GM12878 (cell line): Measurements from ENCODE around the gene FHL3. TPM values are rescaled to one million over a fixed set of nuclear protein-coding genes. Genes with fewer than 3 reads are reported as not detected.

Experiments
- ATAC-seq: fragments of 200-7000 bp; cut with Tn5 transposase; 3 replicates; pipeline ENCODE4 v1.9.1; 2020; ENCODE audit warnings: mild to moderate bottlenecking, moderate library complexity
- Bru-seq: library from RNA; stranded (reverse); fragments of 400-500 nt; gene quantifications from one replicate; lab custom pipeline; 2021; lab: Mats Ljungman, UMichigan
- BruChase-seq, 2 experiments: library from RNA; stranded (reverse); fragments of 400-500 nt; gene quantifications; one replicate each; lab custom pipeline; 2021; lab: Mats Ljungman, UMichigan
- BruUV-seq: library from RNA; stranded (reverse); fragments of 400-500 nt; replicated peaks from 2 replicates; lab custom pipeline; 2021; lab: Mats Ljungman, UMichigan
- CTCF ChIA-PET: fragments of 300-600 bp; sonication (Branson Sonifier 250); formaldehyde crosslinking; extraction: SDS; loops from one replicate; lab custom pipeline; 2021; ENCODE audit warnings: inconsistent platforms; lab: Yijun Ruan, JAX
- POLR2A ChIA-PET: fragments of 350-600 bp; formaldehyde crosslinking; extraction: SDS; loops from one replicate; lab custom pipeline; 2021; ENCODE audit warnings: inconsistent platforms; lab: Charles Lee
- RAD21 ChIA-PET: fragments of 300-600 bp; sonication (Branson Sonifier 250); formaldehyde crosslinking; loops from one replicate; lab custom pipeline; 2023; ENCODE audit warnings: antibody characterized with exemption; ENCODE audit not compliant: unreplicated experiment; lab: Charles Lee
- SMC1A ChIA-PET: fragments of 300-600 bp; sonication (Branson Sonifier 250); formaldehyde crosslinking; loops from one replicate; lab custom pipeline; 2023; ENCODE audit not compliant: unreplicated experiment, uncharacterized antibody; lab: Charles Lee
- DNase-seq: peaks from one replicate; pipeline ENCODE4 v3.0.0-alpha.2; 2011; ENCODE audit warnings: low read depth, low spot score
- FAIRE-seq: peaks from 3 replicates; lab custom pipeline; 2011; peaks lifted over from hg19 to GRCh38; lab: Jason Lieb, UNC
- H2AFZ ChIP-seq: 2 replicates; pipeline ENCODE4 v1.6.0; 2011; ENCODE audit warnings: low read depth, low read length, control low read depth; ENCODE audit not compliant: control insufficient read depth
- H3K27ac ChIP-seq: 2 replicates; pipeline ENCODE4 v1.5.1; 2011; ENCODE audit warnings: control low read depth; ENCODE audit not compliant: control insufficient read depth, insufficient read depth
- H3K27me3 ChIP-seq, 2 experiments: replicated peaks in 1 of 2; 2 replicates each; pipeline versions ENCODE4 v1.6.0 to v1.6.1; 2011; ENCODE audit warnings: low read length in 1 of 2; ENCODE audit not compliant: control insufficient read depth in 2 of 2, insufficient read depth in 2 of 2
- H3K36me3 ChIP-seq, 2 experiments: 2 replicates each; pipeline ENCODE4 v1.5.1; 2011; ENCODE audit warnings: low read length in 1 of 2; ENCODE audit not compliant: control insufficient read depth in 2 of 2, insufficient read depth in 2 of 2
- H3K4me1 ChIP-seq: 2 replicates; pipeline ENCODE4 v1.6.1; 2011; ENCODE audit warnings: mild to moderate bottlenecking, low read length, moderate library complexity, mixed read lengths; ENCODE audit not compliant: control insufficient read depth, insufficient read depth
- H3K4me2 ChIP-seq: 2 replicates; pipeline ENCODE4 v1.6.0; 2011; ENCODE audit warnings: control low read depth; ENCODE audit not compliant: control insufficient read depth, insufficient read depth
- H3K4me3 ChIP-seq: fragments of 200-600 bp; sonication (generic); 2 replicates; pipeline ENCODE4 v1.5.1; 2016
- H3K79me2 ChIP-seq: 2 replicates; pipeline ENCODE4 v1.6.0; 2011; ENCODE audit warnings: low read length; ENCODE audit not compliant: control insufficient read depth, insufficient read depth
- H3K9ac ChIP-seq: 2 replicates; pipeline ENCODE4 v1.8.0; 2011; ENCODE audit warnings: low read length, control low read depth, mixed read lengths; ENCODE audit not compliant: control insufficient read depth, insufficient read depth
- H3K9me3 ChIP-seq: replicated peaks from 3 replicates; pipeline ENCODE4 v1.5.1; 2011; ENCODE audit warnings: mild to moderate bottlenecking, low read length; ENCODE audit not compliant: control insufficient read depth, insufficient read depth
- H4K20me1 ChIP-seq: 2 replicates; pipeline ENCODE4 v1.6.0; 2011; ENCODE audit not compliant: control insufficient read depth, insufficient read depth
- BHLHE40 ChIP-seq, 2 experiments: fragments of 450-650 bp in 1 of 2; IDR thresholded peaks; 2 replicates each; pipeline ENCODE4 v1.6.1; 2011 to 2017; ENCODE audit warnings: low read depth in 2 of 2, borderline replicate concordance in 1 of 2, improper control_type of control experiment in 1 of 2, low read length in 1 of 2, mild to moderate bottlenecking in 1 of 2
- ELK1 ChIP-seq: IDR thresholded peaks from 2 replicates; pipeline ENCODE4 v1.6.1; 2012; ENCODE audit warnings: low read depth, low read length, improper control_type of control experiment
- GABPA ChIP-seq: IDR thresholded peaks from 2 replicates; pipeline ENCODE4 v1.6.1; 2014; ENCODE audit warnings: antibody characterized with exemption, low read depth, mild to moderate bottlenecking, inconsistent platforms
- HCFC1 ChIP-seq: fragments of 150-350 bp; IDR thresholded peaks from 2 replicates; pipeline ENCODE4 v1.6.1; 2014; ENCODE audit warnings: low read length
- HDGF ChIP-seq: fragments of 450-650 bp; IDR thresholded peaks from 2 replicates; pipeline ENCODE4 v1.6.1; 2016; ENCODE audit warnings: antibody characterized with exemption
- JUND ChIP-seq: IDR thresholded peaks from 2 replicates; pipeline ENCODE4 v1.6.1; 2012; ENCODE audit warnings: low read depth, mild to moderate bottlenecking, low read length, improper control_type of control experiment, moderate library complexity
- MEF2A ChIP-seq: IDR thresholded peaks from 2 replicates; pipeline ENCODE4 v1.6.1; 2011; ENCODE audit warnings: low read depth, mild to moderate bottlenecking, low read length, moderate library complexity; ENCODE audit not compliant: insufficient read depth
- NKRF ChIP-seq: fragments of 450-650 bp; conservative IDR thresholded peaks from 2 replicates; pipeline ENCODE4 v1.6.1; 2017; ENCODE audit warnings: mild to moderate bottlenecking, moderate library complexity
- ZNF592 ChIP-seq: fragments of 450-650 bp; IDR thresholded peaks from 2 replicates; pipeline ENCODE4 v1.6.1; 2017; ENCODE audit warnings: mild to moderate bottlenecking, moderate library complexity
- WGBS: methylation state at CpG from one replicate; pipeline ENCODE4 v1.1.6; 2016; ENCODE audit warnings: low lambda C conversion rate; ENCODE audit not compliant: insufficient replicate concordance, insufficient coverage; ENCODE audit errors: missing lambda C conversion rate; 5-methylcytosine and 5-hydroxymethylcytosine counted together
- in situ Hi-C: fragments of 300-500 bp; cut with MboI; formaldehyde crosslinking; loops from 9 replicates; pipeline ENCODE4 v1.14.3; 2018; ENCODE audit warnings: mixed read lengths
- intact Hi-C: fragments of 100-400 bp; cut with micrococcal nuclease; formaldehyde crosslinking; loops from one replicate; pipeline ENCODE4 v1.14.2; 2022; ENCODE audit not compliant: unreplicated experiment
- long read RNA-seq, 2 experiments: library from polyadenylated mRNA; unstranded; transcript quantifications; one replicate each; pipeline ENCODE4 v2.0.0, GENCODE V29; 2019 to 2020
- polyA minus RNA-seq, 3 experiments: library from RNA; depleted of rRNA, polyadenylated mRNA; stranded (reverse); fragments of >200 nt; gene quantifications; 2 replicates each; pipeline ENCODE4 v1.2.3, GENCODE V29; 2011
- polyA plus RNA-seq, 11 experiments: library from polyadenylated mRNA; depleted of rRNA in 4 of 11; unstranded in 6 of 11; stranded (reverse) in 5 of 11; fragments of >200 nt; fragmentation: Nextera tagmentation in 4 of 11; fragmentation: Illumina TruSeq in 1 of 11; extraction: Ambion mirVana in 4 of 11; extraction: Trizol in 1 of 11; gene quantifications; 1 replicate in 1 of 11; 2 replicates in 10 of 11; pipeline versions ENCODE4 v1.2.1 to v1.2.3, GENCODE V29; 2011 to 2016; ENCODE audit warnings: inconsistent platforms in 2 of 11, missing spikeins in 2 of 11, low read depth in 1 of 11
- total RNA-seq, 4 experiments: library from RNA; depleted of rRNA in 3 of 4; stranded (reverse); fragments of >200 nt in 3 of 4; fragmentation: Illumina TruSeq in 1 of 4; extraction: Trizol in 1 of 4; gene quantifications; 2 replicates each; pipeline versions ENCODE4 v1.2.1 to v1.2.3, GENCODE V29; 2013 to 2021

The FHL3 gene
- total RNA-seq (2013; cell fraction: nucleolus; rRNA removed): 9.3 and 14.1 TPM in 2 replicates
- 8.1 and 8.9 TPM in 2 replicates for total RNA-seq (2014; rRNA removed)
- 4.2 and 5.2 TPM in 2 replicates for total RNA-seq (2014; rRNA removed; fragmentation: Illumina TruSeq; extraction: Trizol)
- total RNA-seq (2021): 11.5 and 13.9 TPM in 2 replicates
- 4.2 TPM for polyA plus RNA-seq (2011; ENCODE audit: low read depth)
- 0.53 and 1.3 TPM in 2 replicates for polyA plus RNA-seq (2011; rRNA removed)
- polyA plus RNA-seq (2011; cell fraction: cytosol; rRNA removed): 2.2 and 2.6 TPM in 2 replicates
- polyA plus RNA-seq (2011; cell fraction: nucleus; rRNA removed): 3.2 and 3.6 TPM in 2 replicates
- 9.1 and 13.9 TPM in 2 replicates for polyA plus RNA-seq (2012)
- 3.9 and 9.2 TPM in 2 replicates for polyA plus RNA-seq (2014; fragmentation: Illumina TruSeq; extraction: Trizol)
- 1 to 10 TPM in 1 of 2 experiments, under 1 TPM in 1; 0.26 to 1.3 TPM for polyA plus RNA-seq (2014; fragmentation: Nextera tagmentation; extraction: Ambion mirVana)
- polyA plus RNA-seq (2014; rRNA removed): 7.7 and 10.3 TPM in 2 replicates
- 10 to 100 TPM; 10.1 to 10.7 TPM for polyA plus RNA-seq (2016; fragmentation: Nextera tagmentation; extraction: Ambion mirVana)
- polyA minus RNA-seq (2011; rRNA and poly(A)+ RNA removed): 1.8 and 4.2 TPM in 2 replicates
- 2.3 and 6.5 TPM in 2 replicates for polyA minus RNA-seq (2011; cell fraction: cytosol; rRNA and poly(A)+ RNA removed)
- 2.7 and 3.2 TPM in 2 replicates for polyA minus RNA-seq (2011; cell fraction: nucleus; rRNA and poly(A)+ RNA removed)
- percentile 52 among the genes with signal in this experiment for Bru-seq, nascent RNA
- percentile 47 among the genes with signal in this experiment for BruChase-seq, experiment 1, labeled RNA remaining after a 6-hour chase
- BruChase-seq, experiment 2, labeled RNA remaining after a 2-hour chase: percentile 47 among the genes with signal in this experiment
- long read RNA-seq, experiment 1, partial matches to known transcripts: 0 of 4 reads
- long read RNA-seq, experiment 1, other reads (novel, unspliced or antisense): 1 of 4 reads
- long read RNA-seq, experiment 2: 0 reads

GRCh38 chr1:38005195-38006007 lies at the start of gene FHL3:
Gene FHL3, minus strand, starts transcription at chr1:38005514. Its CDS starts 6,102 bp downstream, at chr1:37999412.
- no peaks in the 10 kb centered on the region for H3K36me3 ChIP-seq
- no peaks in the 10 kb centered on the region for H3K9me3 ChIP-seq
- ChIA-PET RAD21 (interaction anchor here (0.6 kb wide), 1 partner anchor 48 kb away, joined by 5 read pairs; no protein-coding TSS in a partner anchor), POLR2A (no interaction called here), CTCF (no interaction called here), SMC1A (no interaction called here)
- H4K20me1 ChIP-seq: no peaks in the 10 kb centered on the region
- H3K4me1 ChIP-seq: peaks cover 21% of the 10 kb centered on the region
- DNase-seq (no peak), FAIRE-seq (no peak), ATAC-seq (peak; percentile 52)
- peak within 1 kb of the TSS; percentile 56 for H3K4me2 ChIP-seq
- peak within 1 kb of the TSS; percentile 72 for H3K4me3 ChIP-seq
- in situ Hi-C loops (no loop called here), intact Hi-C loops (no loop called here)
- H3K9ac ChIP-seq: peak within 1 kb of the TSS; percentile 69
- 18% methylated on average over 12 of the region's 83 CpGs for WGBS
- H3K27ac ChIP-seq: peak within 1 kb of the TSS; percentile 4
- peak within 1 kb of the TSS; percentile 57 for H2AFZ ChIP-seq
- no TSS peak for BruUV-seq
- H3K79me2 ChIP-seq: peaks cover 18% of the 10 kb centered on the region
- H3K27me3 ChIP-seq: 0 out of 4 replicates have a peak, but pooled peaks cover 0 to 2% of the 10 kb centered on the region in 2 experiments
- TF ChIP-seq JUND: no peak
- TF ChIP-seq BHLHE40 (IDR thresholded peaks at IDR 0.05; ENCODE audit: borderline replicate concordance in 1 of 2, low read depth in 2 of 2, low read length in 1 of 2): peak in 1 of 2 experiments; percentile 26; a peak in 1 of 4 replicates
- TF ChIP-seq HCFC1: no peak
- no peak for TF ChIP-seq NKRF
- TF ChIP-seq HDGF: no peak
- TF ChIP-seq GABPA: no peak
- TF ChIP-seq ELK1: no peak
- TF ChIP-seq MEF2A: no peak
- TF ChIP-seq ZNF592: no peak
